Measurements from ENCODE around the gene EZH1.

Gene EZH1

DNA sequence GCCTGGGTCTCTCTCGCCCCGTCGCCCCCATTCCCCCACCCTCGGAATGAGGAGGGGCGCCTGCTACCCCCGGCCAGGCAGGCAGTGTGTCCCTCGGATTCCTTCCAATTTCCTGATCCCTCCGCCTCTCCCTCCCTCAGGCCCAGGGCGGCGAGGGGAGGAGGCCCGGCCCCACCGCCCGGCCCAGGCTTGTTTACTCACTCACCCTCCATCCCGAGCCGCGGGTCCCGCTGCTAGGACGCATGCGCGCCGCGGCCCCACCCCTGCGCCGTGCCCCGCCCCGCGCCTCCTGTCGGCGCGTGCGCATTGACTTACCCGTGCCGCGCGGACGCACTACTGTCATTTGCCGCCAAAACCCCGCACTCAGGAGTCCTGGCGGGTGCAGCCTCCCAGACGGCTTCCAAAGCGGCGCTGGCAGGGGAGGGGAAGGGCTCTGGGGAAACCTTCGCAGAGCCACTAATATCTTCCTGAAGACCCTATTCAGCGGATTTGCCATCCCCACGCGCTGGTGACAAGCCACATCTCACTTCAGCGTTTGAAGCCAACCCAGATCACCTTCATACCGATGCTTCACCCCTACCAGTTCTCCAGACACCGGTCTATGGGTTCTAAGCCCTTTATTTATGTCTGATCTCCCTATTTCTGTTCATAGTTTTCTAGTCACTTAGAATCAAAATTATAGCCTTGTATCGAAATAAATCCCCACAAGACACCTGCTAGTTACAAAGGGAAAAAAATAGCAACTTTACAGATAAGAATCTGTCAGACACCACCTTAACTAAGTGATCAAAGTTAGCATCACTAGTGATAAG lies at the start of gene EZH1:
Gene EZH1 (minus strand): TSS at position 235 of the 812 bp plus-strand sequence. CDS start 16,099 bp downstream, outside the sequence.
- peak; percentile 73 for DNase-seq

DNA sequence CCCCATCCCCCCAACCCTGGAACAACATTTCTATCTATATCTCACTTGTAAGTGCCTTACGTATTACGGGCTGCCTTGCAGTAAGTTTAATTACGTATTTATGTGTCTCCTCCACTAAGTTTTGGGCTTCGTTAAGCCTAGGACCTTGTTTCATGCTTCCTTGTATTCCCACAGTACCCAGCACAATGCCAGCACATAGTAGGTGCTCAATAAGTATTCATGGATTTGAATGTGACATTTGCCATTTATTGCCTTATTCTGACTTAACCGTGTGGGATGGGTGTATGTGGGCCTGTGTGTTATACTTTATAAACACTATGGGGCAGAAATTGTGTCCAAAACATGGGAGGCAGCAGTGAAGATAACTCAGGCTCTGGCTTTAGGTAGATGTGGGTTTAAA lies 47.7 kb upstream of the EZH1 start:
- no peak for DNase-seq

- no peak for DNase-seq
Measured at GRCh38 chr17:42791948-42792347, 47.1 kb upstream of the EZH1 start.

DNA sequence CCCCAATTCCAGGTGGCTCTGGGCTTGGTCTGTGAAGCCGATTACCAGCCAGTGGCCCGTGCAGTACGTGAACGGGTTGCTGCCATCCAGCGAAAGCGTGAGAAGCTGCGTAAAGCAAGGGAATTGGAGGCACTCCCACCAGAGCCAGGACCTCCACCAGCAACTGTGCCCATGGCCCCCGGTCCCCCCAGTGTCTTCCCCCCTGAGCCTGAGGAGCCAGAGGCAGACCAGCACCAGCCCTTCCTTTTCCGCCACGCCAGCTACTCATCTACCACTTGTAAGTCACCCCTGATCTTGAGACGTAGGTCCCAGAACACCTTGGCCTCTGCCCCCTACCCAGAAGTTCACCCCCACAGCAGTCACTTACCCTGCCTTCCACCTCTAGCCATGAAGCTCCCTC lies 42.4 kb upstream of the EZH1 start:
- no peak for DNase-seq

GRCh38 chr17:42784811-42785592 lies 40.2 kb upstream of the EZH1 start:
- DNase-seq, result no peak

DNA sequence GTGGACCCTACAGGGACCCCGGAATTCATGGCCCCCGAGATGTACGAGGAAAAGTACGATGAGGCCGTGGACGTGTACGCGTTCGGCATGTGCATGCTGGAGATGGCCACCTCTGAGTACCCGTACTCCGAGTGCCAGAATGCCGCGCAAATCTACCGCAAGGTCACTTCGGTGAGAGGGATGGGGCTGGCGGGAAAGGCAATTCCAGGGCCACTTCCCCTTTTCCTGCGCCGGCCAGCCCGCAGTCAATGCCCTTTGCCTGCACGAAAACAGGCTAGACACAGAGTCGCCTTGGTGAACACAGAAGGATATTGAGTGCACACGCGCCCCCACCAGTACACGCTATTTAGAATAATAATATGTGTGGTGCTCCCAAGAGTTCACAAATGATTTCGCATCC lies 39.6 kb upstream of the EZH1 start:
- DNase-seq, result no peak

GRCh38 chr17:42783791-42784138 lies 38.9 kb upstream of the EZH1 start:
- DNase-seq, result no peak

DNA sequence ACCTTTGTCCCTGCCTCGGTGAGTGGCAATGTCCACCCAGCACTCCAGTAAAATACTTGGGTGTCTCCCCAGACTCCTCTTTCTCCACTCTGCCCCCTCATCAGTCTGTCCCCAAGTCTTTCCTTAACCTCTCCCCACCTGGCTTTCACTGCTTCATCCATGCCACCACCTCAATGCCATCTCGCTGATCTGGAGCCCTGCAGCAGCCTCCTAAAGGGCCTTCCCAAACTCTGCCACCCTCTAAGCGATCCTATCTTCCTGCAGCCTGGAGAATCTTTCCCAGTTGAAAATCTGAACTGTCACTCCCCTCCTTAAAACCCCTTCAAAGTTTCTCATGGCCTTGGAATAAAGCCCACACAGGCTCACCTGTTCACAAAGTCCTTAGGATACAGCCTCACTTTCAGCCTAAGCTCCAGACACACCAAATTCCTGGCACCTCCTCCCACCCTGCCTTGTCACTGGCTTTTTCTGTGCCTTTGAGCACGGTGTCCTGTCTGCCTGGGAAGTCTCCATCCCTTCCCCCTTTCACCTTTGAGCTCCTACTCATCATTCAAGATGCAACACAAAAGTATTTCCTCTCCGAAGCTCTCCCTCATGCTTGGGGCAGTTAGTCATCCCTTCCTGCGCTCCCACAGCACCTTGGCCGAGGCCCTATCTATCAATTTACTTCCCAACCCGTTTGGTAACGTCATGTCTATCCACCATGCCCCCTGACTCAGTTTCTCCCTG lies 38.4 kb upstream of the EZH1 start:
- peak; percentile 29 for DNase-seq

DNA sequence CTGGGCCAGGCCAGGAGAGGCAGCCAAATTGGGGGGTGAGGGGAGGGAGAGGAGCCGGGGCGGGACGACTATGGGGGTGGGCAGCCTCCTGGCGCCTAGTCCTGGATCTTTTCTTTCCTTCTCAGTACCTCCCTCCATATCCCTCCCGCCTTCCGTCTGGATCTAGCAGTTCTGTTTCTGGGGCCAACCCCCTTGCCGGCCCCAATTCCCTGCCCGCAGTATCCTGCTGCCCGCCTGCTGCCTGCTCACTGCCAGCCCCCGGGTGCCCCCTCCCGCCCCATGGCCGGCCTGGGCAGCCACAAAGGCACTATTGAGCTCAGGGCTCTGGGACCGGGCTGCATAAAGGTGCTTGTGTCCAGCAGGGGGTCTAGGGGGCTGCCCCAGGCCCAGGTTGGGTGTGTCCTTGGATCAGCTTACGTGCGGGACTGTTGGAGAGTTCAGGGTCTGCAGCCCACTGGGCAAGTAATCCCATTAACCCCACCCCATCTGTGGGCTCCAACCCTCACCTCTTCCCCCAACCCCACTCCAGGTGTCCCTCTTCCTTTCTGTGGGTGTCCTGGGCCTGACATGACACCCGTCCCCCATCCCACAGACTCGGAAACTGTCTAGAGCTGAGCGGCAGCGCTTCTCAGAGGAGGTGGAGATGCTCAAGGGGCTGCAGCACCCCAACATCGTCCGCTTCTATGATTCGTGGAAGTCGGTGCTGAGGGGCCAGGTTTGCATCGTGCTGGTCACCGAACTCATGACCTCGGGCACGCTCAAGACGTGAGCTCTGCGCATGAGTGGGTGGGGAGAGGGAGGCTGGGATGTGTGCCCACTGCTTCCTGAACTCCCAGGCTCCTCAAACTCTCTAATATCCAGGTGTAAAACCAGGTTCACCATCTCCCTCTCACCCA lies 37.6 kb upstream of the EZH1 start:
- DNase-seq, result no peak

DNA sequence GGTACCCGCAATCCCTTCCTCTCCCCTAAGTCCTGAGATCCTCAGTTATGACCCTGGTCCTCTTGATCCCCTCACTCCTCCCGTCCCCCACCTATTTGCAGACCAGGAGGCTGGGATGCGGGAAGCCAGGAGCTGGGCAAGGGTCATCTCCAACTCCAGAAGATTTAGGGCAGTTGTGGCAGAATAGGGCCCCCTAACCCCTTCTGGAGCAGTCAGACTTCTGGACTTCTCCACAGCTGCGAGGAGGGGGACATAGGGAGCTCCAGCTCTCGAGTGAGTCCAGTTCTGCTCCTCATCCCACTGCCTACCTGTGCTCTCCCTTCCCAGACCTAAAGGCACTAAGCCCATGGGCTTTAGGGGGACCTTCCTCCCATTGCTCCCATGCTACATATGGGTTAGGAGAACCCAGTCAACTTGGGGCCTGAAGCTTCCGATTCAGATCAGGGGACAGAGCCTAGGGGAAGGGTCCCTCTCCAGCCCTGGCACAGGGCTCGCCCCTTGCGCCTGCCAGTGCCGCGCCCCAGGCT lies 36.9 kb upstream of the EZH1 start:
- DNase-seq, result no peak

DNA sequence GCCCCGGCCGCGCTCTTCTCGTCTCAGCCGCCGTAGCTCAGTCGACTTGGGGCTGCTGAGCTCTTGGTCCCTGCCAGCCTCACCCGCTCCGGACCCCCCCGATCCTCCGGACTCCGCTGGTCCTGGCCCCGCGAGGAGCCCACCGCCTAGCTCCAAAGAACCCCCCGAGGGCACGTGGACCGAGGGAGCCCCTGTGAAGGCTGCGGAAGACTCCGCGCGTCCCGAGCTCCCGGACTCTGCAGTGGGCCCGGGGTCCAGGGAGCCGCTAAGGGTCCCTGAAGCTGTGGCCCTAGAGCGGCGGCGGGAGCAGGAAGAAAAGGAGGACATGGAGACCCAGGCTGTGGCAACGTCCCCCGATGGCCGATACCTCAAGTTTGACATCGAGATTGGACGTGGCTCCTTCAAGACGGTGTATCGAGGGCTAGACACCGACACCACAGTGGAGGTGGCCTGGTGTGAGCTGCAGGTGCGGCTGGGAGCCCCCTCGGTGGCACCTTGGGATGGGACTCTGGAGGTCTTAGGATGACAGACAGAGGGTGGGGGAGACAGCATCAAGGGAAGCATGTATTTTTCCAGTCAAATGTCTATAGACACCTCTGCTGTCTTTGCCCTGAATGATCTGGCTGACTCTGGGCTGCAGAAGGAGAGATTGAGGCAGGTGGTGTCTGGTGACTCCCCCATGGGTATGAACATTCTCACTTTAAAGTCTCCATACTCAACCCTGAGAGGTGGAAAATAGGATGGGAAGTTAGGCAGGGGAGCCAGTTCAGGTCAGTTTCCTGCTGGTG lies 36.2 kb upstream of the EZH1 start:
- no peak for DNase-seq

- no peak for DNase-seq
Measured at GRCh38 chr17:42779936-42780850, 35.4 kb upstream of the EZH1 start, which contains the start of gene WNK4. WNK4 (plus strand) TSS chr17:42780610; CDS start chr17:42780699, 89 bp downstream.

- no peak for DNase-seq
Measured at GRCh38 chr17:42779304-42779935, 34.6 kb upstream of the EZH1 start.

DNA sequence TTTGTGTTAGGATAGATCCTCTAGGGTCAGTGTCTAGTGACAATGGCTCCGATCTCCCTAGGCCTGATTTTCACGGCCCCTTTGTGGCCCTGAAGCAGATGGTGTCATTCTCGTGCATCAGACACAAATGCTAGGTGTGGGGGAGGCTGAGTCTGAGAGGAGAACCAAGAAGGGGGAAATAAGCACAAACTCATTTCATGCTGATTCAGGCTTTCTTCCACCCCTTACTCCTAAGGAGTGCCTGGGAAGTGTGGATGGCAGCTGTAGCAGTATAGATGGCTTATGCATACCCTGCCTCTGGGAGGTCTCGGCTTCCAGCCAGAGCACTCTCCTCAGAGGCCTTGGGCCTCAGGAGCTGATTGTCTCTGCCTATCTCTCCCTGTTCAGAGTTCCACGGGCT lies 33.7 kb upstream of the EZH1 start:
- DNase-seq, result no peak

DNA sequence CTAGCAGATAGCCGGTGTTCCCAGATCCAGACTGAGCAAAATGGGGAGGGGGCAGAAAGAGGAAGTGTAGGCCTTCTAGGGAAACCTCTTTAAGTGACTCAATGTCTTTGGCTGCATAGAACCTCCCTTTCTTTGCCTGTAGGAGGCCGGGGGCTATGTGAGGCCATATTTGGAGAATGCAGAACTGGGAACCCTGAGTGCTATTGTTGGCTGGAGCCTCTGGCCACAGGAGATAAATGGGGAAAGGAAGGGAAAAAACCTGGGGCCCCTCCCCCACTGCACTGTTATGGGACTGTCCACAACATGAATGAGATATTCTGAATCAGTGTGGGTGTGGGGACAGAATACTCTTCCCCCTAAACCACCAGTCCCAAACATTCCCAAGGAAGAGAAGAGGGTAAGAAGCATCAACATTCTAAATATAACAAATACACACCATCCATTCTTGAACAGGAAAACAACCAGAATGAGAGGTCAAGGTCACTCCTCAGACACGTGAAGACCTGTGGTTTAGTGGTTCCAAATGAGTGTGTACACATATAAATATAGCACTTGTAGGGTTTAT lies 30.8 kb upstream of the EZH1 start:
- no peak for DNase-seq

DNA sequence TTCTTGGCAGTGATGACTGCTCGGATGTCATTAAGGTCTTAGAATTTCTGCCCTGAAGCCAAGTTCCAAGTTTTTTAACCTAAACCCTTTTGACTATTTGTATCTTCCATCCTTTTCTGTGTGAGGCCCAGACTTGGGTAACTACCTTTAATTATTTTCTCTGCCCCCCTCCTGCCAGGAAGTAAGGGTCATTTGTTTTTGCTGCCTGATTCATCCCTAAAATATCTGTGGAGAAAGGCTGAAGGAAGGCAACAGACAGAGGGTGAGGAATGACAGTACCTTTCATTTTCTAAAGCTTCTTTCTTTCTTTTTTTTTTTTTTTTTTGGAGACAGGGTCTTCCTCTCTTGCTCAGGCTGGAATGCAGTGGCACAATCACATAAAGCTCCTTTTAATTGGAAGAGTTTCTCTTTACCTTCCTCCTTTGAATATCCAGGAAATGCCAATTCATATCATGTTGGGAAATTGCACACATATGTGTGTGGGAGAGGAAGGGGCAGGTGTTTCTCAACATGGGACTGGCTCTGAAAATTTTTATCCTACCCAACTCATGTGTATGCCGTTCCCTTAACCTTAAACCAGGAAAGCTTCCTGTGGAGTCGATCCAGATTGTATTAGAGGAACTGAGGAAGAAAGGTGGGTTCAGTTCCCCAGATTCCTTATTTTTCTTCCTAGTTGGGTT lies 29.4 kb upstream of the EZH1 start:
- DNase-seq, result no peak

- DNase-seq, result peak; percentile 57
Measured at GRCh38 chr17:42773290-42774035, 28.6 kb upstream of the EZH1 start, which contains the start of gene VPS25. VPS25 (plus strand) TSS chr17:42773449; CDS start chr17:42773476, 27 bp downstream.

DNA sequence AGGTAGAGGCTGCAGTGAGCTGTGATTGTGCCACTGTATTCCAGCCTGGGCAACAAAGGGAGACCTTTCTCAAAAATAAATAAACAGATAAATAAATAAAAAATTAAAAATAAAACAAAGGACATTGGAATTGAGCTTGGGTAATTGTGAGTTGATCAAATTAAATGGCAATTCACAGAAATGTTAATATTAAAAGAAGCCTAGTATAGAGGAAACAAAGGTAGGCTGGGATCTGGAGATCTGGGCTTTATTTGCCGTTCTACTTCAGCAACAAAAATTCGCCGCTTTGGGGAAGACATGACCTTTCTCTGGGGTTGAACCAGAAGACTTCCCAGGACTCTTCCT lies 28.1 kb upstream of the EZH1 start:
- no peak for DNase-seq
